ENCODE results near the gene ZNF383.
"Not testable (repeated sequence)": the region's sequence is repeated elsewhere in the genome, so short reads cannot be mapped to it uniquely, and the experiment has no call there.

ZNF383 gene

GRCh38 chr19:37294246-37294645, 76.2 kb downstream of the ZNF383 start:
- not testable (repeated sequence) for DNase-seq

All from NCI-H1105 (cell line).